ENCODE measurements around the gene HCN4.

The HCN4 gene

GRCh38 chr15:73386886-73387506 is 18.2 kb upstream of the HCN4 start:
- no peak for TF ChIP-seq CTCF (IDR thresholded peaks at IDR 0.05)

- TF ChIP-seq CTCF (IDR thresholded peaks at IDR 0.05), result no peak
These were observed 17.5 kb upstream of the HCN4 start for GRCh38 chr15:73386238-73386637.

- no peak for TF ChIP-seq CTCF (IDR thresholded peaks at IDR 0.05)
These were observed 16.4 kb upstream of the HCN4 start for GRCh38 chr15:73385205-73385604.

- no peak for TF ChIP-seq CTCF (IDR thresholded peaks at IDR 0.05)
These were observed 14.8 kb upstream of the HCN4 start for GRCh38 chr15:73383310-73384189.

- no peak for TF ChIP-seq CTCF (IDR thresholded peaks at IDR 0.05)
These were observed 13.4 kb upstream of the HCN4 start for GRCh38 chr15:73382115-73382514.

GRCh38 chr15:73380661-73381060 is 11.9 kb upstream of the HCN4 start:
- TF ChIP-seq CTCF (IDR thresholded peaks at IDR 0.05), result no peak

- no peak for TF ChIP-seq CTCF (IDR thresholded peaks at IDR 0.05)
These were observed 9.3 kb upstream of the HCN4 start for GRCh38 chr15:73378089-73378488.
